Omental fat pad (tissue), 4 donors: Measurements from ENCODE around the gene MECP2. TPM values are rescaled to one million over a fixed set of nuclear protein-coding genes. Genes with fewer than 3 reads are reported as not detected.
A peak's percentile ranks its signal among the peaks of the same experiment; 100 is the strongest.

Experiments used
- ATAC-seq: fragments of 150-250 bp; one replicate; pipeline ENCODE4 v1.9.1; 2016; ENCODE audit warnings: mild to moderate bottlenecking, moderate library complexity; ENCODE audit not compliant: low FRiP score
- DNase-seq: peaks from one replicate; pipeline ENCODE4 v3.0.0-alpha.2; 2019; ENCODE audit warnings: low spot score
- total RNA-seq, 4 donors: library from RNA; depleted of rRNA; stranded (reverse); fragments of >200 nt; gene quantifications; one replicate each; pipeline ENCODE4 v1.1.0, GENCODE V29; 2016
- TF ChIP-seq, protein P1 (sequence below), 3 donors: fragments of 450-650 bp; IDR thresholded peaks; one replicate each; pipeline ENCODE4 v1.5.1; 2016 to 2017; ENCODE audit warnings: antibody characterized with exemption in 3 of 3, mild to moderate bottlenecking in 3 of 3, moderate library complexity in 2 of 3

The MECP2 gene
- total RNA-seq, 4 donors from 2014 or later = 48.8 to 66.7 (median 56.0) TPM

- no peak for ATAC-seq
- TF ChIP-seq, protein P1, sequence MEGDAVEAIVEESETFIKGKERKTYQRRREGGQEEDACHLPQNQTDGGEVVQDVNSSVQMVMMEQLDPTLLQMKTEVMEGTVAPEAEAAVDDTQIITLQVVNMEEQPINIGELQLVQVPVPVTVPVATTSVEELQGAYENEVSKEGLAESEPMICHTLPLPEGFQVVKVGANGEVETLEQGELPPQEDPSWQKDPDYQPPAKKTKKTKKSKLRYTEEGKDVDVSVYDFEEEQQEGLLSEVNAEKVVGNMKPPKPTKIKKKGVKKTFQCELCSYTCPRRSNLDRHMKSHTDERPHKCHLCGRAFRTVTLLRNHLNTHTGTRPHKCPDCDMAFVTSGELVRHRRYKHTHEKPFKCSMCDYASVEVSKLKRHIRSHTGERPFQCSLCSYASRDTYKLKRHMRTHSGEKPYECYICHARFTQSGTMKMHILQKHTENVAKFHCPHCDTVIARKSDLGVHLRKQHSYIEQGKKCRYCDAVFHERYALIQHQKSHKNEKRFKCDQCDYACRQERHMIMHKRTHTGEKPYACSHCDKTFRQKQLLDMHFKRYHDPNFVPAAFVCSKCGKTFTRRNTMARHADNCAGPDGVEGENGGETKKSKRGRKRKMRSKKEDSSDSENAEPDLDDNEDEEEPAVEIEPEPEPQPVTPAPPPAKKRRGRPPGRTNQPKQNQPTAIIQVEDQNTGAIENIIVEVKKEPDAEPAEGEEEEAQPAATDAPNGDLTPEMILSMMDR (IDR thresholded peaks at IDR 0.05) = no peak
- DNase-seq = no peak
Observed at GRCh38 chrX:154023276-154024000, 74.1 kb downstream of the MECP2 start.

- DNase-seq = no peak
- TF ChIP-seq, protein P1 (IDR thresholded peaks at IDR 0.05) = no peak
- no peak for ATAC-seq
Observed at GRCh38 chrX:154022108-154022507, 75.4 kb downstream of the MECP2 start.

GRCh38 chrX:154021131-154021611, 76.3 kb downstream of the MECP2 start:
- TF ChIP-seq, protein P1 (IDR thresholded peaks at IDR 0.05) = no peak
- ATAC-seq (peak; percentile 38), DNase-seq (no peak)

DNA sequence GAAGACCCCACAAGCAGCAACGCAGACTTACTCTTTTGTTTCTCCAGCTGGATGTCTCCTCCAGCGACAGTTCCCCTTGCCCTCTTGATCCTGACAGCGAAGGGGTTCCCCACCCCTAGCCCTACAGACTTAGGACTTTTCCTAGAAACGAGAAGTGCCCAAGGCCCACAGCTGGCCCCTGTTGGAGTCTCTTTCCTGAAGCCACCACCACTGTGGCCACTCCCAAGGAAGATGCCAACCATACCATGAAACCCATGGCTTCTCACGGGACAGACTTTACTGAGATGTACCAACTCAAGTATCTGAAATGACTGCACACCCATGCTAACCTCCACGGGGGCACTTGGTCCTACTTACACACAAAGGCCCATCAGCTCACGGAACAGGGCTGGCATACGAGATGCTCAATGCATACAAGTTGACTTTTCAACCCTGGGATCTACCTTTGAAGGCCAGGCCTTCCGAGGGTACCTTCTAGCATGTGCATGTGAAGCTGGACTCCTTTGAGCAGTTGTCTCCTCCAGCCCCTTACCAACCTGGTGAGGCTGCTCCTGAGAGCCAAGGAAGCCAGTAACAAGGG, 76.9 kb downstream of the MECP2 start:
- TF ChIP-seq, protein P1 (IDR thresholded peaks at IDR 0.05) = no peak

GRCh38 chrX:154019633-154020528, 77.6 kb downstream of the MECP2 start, which contains the start of gene IRAK1:
Gene IRAK1, minus strand, starts transcription at chrX:154019902. Its CDS starts 90 bp downstream, at chrX:154019812.
- TF ChIP-seq, protein P1 (IDR thresholded peaks at IDR 0.05) = no peak
- no peak for DNase-seq
- ATAC-seq = peak; percentile 74

More for the DNA sequence above, 76.9 kb downstream of the MECP2 start:
- DNase-seq (no peak), ATAC-seq (no peak)

DNA sequence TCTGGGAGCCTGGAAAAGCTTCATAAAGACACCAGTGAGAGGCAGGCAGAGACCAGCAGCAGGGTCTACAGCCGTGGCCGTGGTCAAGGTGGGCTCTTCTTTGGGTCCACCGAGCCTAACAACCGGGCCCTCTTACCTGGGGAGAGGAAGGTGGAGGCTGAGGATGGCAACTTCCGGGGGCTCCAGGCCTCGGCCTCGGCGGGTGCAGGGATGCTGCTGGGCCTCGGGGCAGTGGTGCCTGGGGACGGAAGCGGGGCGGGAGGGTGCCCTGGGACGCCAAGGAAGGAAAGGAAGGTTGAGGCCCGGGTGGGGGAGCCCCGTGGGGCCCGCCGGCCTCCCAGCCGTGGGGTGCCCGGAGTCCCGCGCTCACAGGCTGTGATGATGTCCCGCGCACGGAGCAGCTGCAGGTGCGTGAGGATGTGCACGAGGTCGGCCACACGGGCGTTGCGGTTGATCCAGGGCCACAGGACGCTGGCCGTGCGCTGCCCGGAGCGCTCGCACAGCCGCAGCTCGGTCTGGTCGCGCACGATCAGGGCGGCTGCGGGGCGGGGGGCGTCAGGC, 78.4 kb downstream of the MECP2 start:
- no peak for ATAC-seq
- TF ChIP-seq, protein P1 (IDR thresholded peaks at IDR 0.05) = no peak
- DNase-seq = no peak
